Suppressor macrophage treated with lipopolysaccharide for 4 hours (primary cell): ENCODE data around the gene BLCAP.
"Not testable (repeated sequence)": the region's sequence is repeated elsewhere in the genome, so short reads cannot be mapped to it uniquely, and the experiment has no call there.

Experiments used
- DNase-seq: peaks from one replicate; pipeline ENCODE4 v3.0.0-alpha.2; 2020

The BLCAP gene

GRCh38 chr20:37479925-37480691, 47.6 kb downstream of the BLCAP start:
- no peak for DNase-seq

DNA sequence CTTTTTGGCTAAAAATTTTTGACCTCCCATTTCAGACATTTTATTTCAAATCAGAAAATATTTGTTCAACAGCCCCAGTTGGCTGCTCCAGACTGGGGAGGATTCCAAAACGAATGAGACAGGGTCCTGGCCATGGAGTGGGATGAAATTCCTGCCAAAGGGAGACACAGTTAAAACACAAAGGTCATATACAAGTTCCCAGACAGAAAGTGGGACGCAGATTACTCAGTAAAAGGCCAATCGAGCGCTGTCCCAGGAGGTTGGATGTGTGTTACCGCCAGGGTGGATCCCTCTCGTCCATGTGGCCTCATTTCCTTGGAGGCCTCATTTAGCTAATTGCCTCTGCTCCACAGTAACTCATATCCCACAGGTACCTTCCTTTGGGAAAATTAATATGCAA, 48.4 kb downstream of the BLCAP start:
- DNase-seq: no peak

DNA sequence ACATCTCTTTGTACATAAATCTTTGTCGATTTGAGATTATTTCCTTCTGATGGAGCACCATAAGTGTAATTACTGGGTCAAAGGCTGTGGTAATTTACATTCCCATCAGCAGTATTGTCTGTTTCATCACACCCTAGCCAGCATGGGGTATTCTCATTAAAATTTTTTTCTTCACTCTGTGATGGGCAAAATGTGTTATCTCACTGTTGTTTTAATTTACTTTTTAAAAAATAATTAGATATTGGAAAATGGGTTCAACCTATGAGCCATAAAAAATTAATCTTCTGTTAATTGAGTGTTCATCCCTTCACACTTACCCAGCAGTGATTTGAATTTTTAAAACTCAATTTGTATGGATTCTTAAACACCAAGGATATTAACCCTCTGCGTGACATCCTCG, 50.6 kb downstream of the BLCAP start:
- DNase-seq: no peak

GRCh38 chr20:37475252-37475651, 52.4 kb downstream of the BLCAP start:
- DNase-seq: no peak

DNA sequence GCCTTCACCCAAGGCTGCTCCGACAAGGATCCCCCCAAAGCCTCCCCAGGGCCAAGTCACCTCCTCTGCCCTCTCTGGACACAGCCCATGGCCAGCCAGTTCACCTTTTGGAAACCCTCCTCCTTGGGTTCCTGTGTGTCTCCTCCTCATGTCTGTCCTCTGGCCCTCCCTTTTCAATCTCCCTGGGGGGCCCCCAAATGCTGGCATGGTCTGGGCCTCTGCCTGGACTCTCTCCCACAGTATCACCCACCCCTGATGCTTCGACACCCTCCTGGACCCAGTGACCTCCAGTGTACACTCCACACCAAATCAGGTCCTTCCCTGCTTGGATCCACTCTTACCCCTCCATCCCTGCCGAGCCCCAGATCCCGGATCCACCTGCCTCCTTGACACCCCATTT, 53.3 kb downstream of the BLCAP start:
- no peak for DNase-seq

DNA sequence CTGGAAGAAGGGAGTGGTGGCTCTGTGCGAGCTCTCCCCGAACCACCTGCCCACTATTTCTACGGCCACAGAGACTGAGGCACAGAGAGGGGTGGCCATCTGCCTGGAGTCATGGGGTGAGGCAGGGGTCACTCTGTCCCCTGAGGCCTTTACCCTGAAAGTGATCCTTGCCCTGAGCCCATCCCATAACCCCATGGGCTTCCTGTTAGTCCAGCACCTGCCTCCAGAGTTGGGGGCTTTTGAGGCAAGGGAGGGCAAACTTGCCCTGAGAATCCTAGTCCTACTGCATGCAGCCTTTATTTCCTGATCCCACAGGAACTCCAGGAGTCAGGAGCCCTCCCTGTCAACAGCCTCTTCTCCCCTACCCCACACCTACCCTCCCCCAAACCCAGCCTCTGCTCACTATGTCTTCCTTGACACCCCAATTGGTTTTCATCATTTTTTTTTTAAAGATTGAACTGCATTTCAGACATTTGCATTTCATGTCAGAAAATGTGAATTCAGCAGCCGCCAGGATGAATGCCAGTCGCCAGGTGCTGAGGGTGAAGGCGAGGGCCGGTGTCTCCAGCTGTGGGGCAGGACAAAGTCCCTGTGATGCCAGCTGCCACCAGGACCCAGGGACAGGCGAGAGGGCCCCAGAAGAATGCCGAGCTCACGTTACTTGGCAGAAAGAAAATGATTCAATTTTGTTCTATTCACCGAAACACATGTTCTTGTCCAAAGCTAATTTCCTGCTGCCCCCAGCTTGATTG, 54.3 kb downstream of the BLCAP start:
- no peak for DNase-seq

DNA sequence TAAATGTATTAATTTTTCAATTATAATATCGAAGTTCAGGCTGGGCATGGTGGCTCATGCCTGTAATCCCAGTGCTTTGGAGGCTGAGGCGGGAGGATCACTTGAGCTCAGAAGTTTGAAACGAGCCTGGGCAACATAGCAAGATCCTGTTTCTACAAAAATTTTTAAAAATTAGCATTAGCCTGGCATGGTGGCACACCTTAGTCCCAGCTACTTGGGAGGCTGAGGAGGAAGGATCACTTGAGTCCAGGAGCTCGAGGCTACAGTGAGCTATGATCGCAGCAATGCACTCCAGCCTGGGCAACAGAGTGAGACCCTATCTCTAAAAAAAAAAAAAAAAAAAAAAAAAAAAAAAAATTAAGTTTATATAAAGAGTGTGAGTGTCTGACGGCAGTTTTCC, 55.2 kb downstream of the BLCAP start:
- not testable (repeated sequence) for DNase-seq

DNA sequence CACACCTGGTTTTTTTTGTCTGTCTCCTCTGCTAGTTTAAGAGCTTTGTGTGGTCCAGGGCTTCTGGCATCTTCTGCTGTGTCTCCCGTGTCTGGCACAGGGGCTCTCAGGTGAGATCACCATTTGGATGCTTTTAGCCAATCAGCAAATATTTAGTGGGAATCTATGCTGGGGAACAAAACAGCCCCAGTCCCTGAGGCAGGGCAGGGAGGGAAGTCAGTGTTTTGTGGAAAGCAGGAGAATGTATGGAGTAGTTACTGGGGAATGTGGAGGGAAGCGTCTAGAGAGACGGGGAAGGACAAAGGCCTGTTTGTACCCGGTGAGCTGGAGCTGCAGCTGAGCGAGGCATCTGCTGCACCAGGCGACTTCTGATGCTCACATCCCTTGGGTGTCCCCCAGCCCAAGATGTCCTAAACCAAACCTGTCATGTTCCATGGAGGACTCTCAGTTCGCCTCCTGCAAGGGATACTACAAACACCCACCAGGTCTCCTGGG, 55.9 kb downstream of the BLCAP start:
- no peak for DNase-seq

GRCh38 chr20:37470190-37470589, 57.5 kb downstream of the BLCAP start:
- DNase-seq: not testable (repeated sequence)

- DNase-seq: no peak
Observed at GRCh38 chr20:37469531-37469930, 58.1 kb downstream of the BLCAP start.

DNA sequence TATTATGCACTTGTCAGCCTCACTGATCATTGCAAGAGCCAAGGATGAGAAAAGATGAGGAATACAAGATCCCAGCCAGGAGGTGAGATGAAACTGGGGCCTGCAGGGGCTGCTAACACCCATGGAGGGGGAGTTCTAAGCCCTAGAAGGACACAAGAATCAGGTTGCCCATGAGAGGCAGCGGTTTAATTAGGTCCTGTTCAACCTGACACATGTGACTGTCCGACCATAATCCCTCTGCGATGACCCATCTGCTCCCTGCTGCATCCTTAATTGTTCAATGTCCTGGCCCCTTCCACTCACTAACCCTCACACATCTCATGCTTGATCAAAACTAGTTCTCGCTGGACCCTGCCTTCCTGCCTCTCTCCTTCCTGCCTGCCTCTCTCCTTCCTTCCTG, 58.8 kb downstream of the BLCAP start:
- DNase-seq: no peak
